GM23338 (cell line): ENCODE data around the gene KRT83. TPM values are rescaled to one million over a fixed set of nuclear protein-coding genes. Genes with fewer than 3 reads are reported as not detected.

ENCODE experiments used
- ATAC-seq: fragments of 200-7000 bp; cut with Tn5 transposase; 3 replicates; pipeline ENCODE4 v1.9.1; 2020
- DNase-seq: peaks from one replicate; pipeline ENCODE4 v3.0.0-alpha.2; 2015; ENCODE audit warnings: low spot score
- H2AFZ ChIP-seq: fragments of 200-600 bp; sonication (generic); 2 replicates; pipeline ENCODE4 v1.8.0; 2016; ENCODE audit warnings: antibody characterized with exemption, mild to moderate bottlenecking, moderate library complexity
- H3F3A ChIP-seq: fragments of 200-600 bp; sonication (generic); replicated peaks from 2 replicates; pipeline ENCODE4 v1.8.0; 2017; ENCODE audit warnings: antibody characterized with exemption, mixed run types, low read depth
- H3K27ac ChIP-seq: fragments of 200-600 bp; sonication (generic); 2 replicates; pipeline ENCODE4 v1.6.1; 2016; ENCODE audit warnings: low read depth
- H3K27me3 ChIP-seq: fragments of 200-600 bp; sonication (generic); 2 replicates; pipeline ENCODE4 v1.8.0; 2016; ENCODE audit warnings: mild to moderate bottlenecking, mixed run types, moderate library complexity; ENCODE audit not compliant: insufficient read depth
- H3K36me3 ChIP-seq: fragments of 200-600 bp; sonication (generic); 2 replicates; pipeline ENCODE4 v1.8.0; 2016; ENCODE audit warnings: mild to moderate bottlenecking; ENCODE audit not compliant: insufficient read depth
- H3K4me1 ChIP-seq: fragments of 200-600 bp; sonication (generic); 2 replicates; pipeline ENCODE4 v1.8.0; 2016; ENCODE audit warnings: mild to moderate bottlenecking, moderate library complexity; ENCODE audit not compliant: insufficient read depth
- H3K4me2 ChIP-seq: fragments of 200-600 bp; sonication (generic); 2 replicates; pipeline ENCODE4 v1.7.1; 2017; ENCODE audit warnings: mixed run types
- H3K4me3 ChIP-seq: fragments of 200-600 bp; sonication (generic); 2 replicates; pipeline ENCODE4 v1.6.1; 2016; ENCODE audit warnings: mixed run types
- H3K79me2 ChIP-seq: fragments of 200-600 bp; sonication (generic); replicated peaks from 2 replicates; pipeline ENCODE4 v1.8.0; 2017; ENCODE audit warnings: mild to moderate bottlenecking; ENCODE audit not compliant: insufficient read depth
- H3K9me2 ChIP-seq: fragments of 200-600 bp; sonication (generic); 2 replicates; pipeline ENCODE4 v1.8.0; 2017; ENCODE audit not compliant: insufficient read depth
- H4K20me1 ChIP-seq: fragments of 200-600 bp; sonication (generic); replicated peaks from 2 replicates; pipeline ENCODE4 v1.8.0; 2017; ENCODE audit warnings: mild to moderate bottlenecking; ENCODE audit not compliant: insufficient read depth
- H3K27ac Mint-ChIP-seq: 2 replicates; pipeline ENCODE4 v1.8.0; 2020; ENCODE audit warnings: inconsistent platforms, mild to moderate bottlenecking, moderate library complexity, mixed read lengths
- H3K27me3 Mint-ChIP-seq: 3 replicates; pipeline ENCODE4 v1.8.0; 2022; ENCODE audit warnings: low read depth, mild to moderate bottlenecking, moderate library complexity, mixed read lengths, inconsistent platforms; ENCODE audit not compliant: insufficient read depth, poor library complexity
- H3K36me3 Mint-ChIP-seq: 3 replicates; pipeline ENCODE4 v1.8.0; 2021; ENCODE audit warnings: low read depth, mild to moderate bottlenecking, inconsistent platforms, moderate library complexity, mixed read lengths
- H3K4me1 Mint-ChIP-seq: 3 replicates; pipeline ENCODE4 v1.8.0; 2020; ENCODE audit warnings: mild to moderate bottlenecking, inconsistent platforms, mixed read lengths
- H3K4me3 Mint-ChIP-seq: 3 replicates; pipeline ENCODE4 v1.8.0; 2021; ENCODE audit warnings: moderate library complexity, mild to moderate bottlenecking, inconsistent platforms, mixed read lengths
- H3K9me3 Mint-ChIP-seq: 3 replicates; pipeline ENCODE4 v1.8.0; 2020; ENCODE audit warnings: moderate library complexity, mild to moderate bottlenecking, inconsistent platforms, mixed read lengths
- CTCF ChIP-seq, 2 experiments: fragments of 200-600 bp in 1 of 2; sonication (generic) in 1 of 2; conservative IDR thresholded peaks; 2 replicates each; pipeline versions ENCODE4 v1.5.1 to v1.6.1; 2016 to 2017; ENCODE audit warnings: antibody characterized with exemption in 2 of 2, low read depth in 2 of 2, mild to moderate bottlenecking in 2 of 2, moderate library complexity in 1 of 2
- EZH2 ChIP-seq: fragments of 200-600 bp; sonication (generic); IDR thresholded peaks from one replicate; pipeline ENCODE4 v1.8.0; 2017; ENCODE audit warnings: antibody characterized with exemption, mild to moderate bottlenecking, low read depth; ENCODE audit not compliant: unreplicated experiment
- JUNB ChIP-seq: IDR thresholded peaks from one replicate; pipeline ENCODE4 v1.6.1; 2016; ENCODE audit warnings: antibody characterized with exemption; ENCODE audit not compliant: unreplicated experiment
- NANOG ChIP-seq: IDR thresholded peaks from 2 replicates; pipeline ENCODE4 v1.6.1; 2016; ENCODE audit warnings: antibody characterized with exemption, borderline replicate concordance
- POLR2AphosphoS5 ChIP-seq: IDR thresholded peaks from 2 replicates; pipeline ENCODE4 v1.6.1; 2016; ENCODE audit warnings: antibody characterized with exemption, low read depth
- ZNF114 ChIP-seq: fragments of 250-450 bp; sonication (Bioruptor Pico); IDR thresholded peaks from 2 replicates; pipeline ENCODE4 v1.5.0; 2020; ENCODE audit warnings: mild to moderate bottlenecking, moderate library complexity
- ZNF462 ChIP-seq: fragments of 250-450 bp; sonication (Bioruptor Pico); IDR thresholded peaks from 2 replicates; pipeline ENCODE4 v1.5.0; 2020; ENCODE audit warnings: mild to moderate bottlenecking, moderate library complexity
- polyA plus RNA-seq: library from polyadenylated mRNA; unstranded; fragments of >200 nt; fragmentation: Nextera tagmentation; extraction: Ambion mirVana; gene quantifications from 2 replicates; pipeline ENCODE4 v1.2.1, GENCODE V29; 2016
- total RNA-seq: library from RNA; depleted of rRNA; stranded (reverse); fragments of >200 nt; shearing (Covaris generic); gene quantifications from 2 replicates; pipeline ENCODE4 v1.2.3, GENCODE V29; 2014

The KRT83 gene
- total and polyA plus RNA-seq, 2 experiments from 2014 or later: not detected

- no peak for TF ChIP-seq POLR2AphosphoS5
- no peak for TF ChIP-seq ZNF462 (CRISPR knock-in tag)
Observed at GRCh38 chr12:52296572-52297215, 24.5 kb downstream of the KRT83 start (continued).

GRCh38 chr12:52295663-52296062, 25.5 kb downstream of the KRT83 start:
- Histone ChIP-seq H3K27me3 (no peaks in the 10 kb centered on the region), H3K27ac (no peak overlapping the region), H2AFZ (no peak overlapping the region), H3K4me2 (no peak overlapping the region), H3K36me3 (no peaks in the 10 kb centered on the region), H3K9me2 (no peaks in the 10 kb centered on the region), H3K4me3 (no peak overlapping the region), H4K20me1 (no peaks in the 10 kb centered on the region), H3F3A (no peaks in the 10 kb centered on the region), H3K79me2 (no peaks in the 10 kb centered on the region), H3K4me1 (no peaks in the 10 kb centered on the region)
- no peak overlapping the region for H3K27ac Mint-ChIP-seq
- H3K9me3 Mint-ChIP-seq: no peaks in the 10 kb centered on the region
- DNase-seq (no peak), ATAC-seq (no peak)
- peaks cover 4% of the 10 kb centered on the region; the same call in 1 of the 3 replicates for H3K4me1 Mint-ChIP-seq
- no peak overlapping the region for H3K4me3 Mint-ChIP-seq
- peaks cover 6% of the 10 kb centered on the region for H3K27me3 Mint-ChIP-seq
- H3K36me3 Mint-ChIP-seq: no peaks in the 10 kb centered on the region
- TF ChIP-seq EZH2: no peak
- no peak for TF ChIP-seq ZNF462 (CRISPR knock-in tag)
- no peak for TF ChIP-seq ZNF114 (CRISPR knock-in tag)
- TF ChIP-seq JUNB: no peak
- TF ChIP-seq CTCF (conservative IDR thresholded peaks at IDR 0.05; ENCODE audit: low read depth in 2 of 2): no peak
- no peak for TF ChIP-seq NANOG
